HCT116 (cell line): ENCODE results near the gene MEDAG. TPM values are rescaled to one million over a fixed set of nuclear protein-coding genes. Genes with fewer than 3 reads are reported as not detected.

Source experiments
- ATAC-seq: fragments of 200-7000 bp; cut with Tn5 transposase; 2 replicates; pipeline ENCODE4 v1.9.1; 2020; ENCODE audit warnings: mild to moderate bottlenecking, moderate library complexity
- BruUV-seq: library from RNA; stranded (reverse); fragments of 400-500 nt; replicated peaks from 2 replicates; lab custom pipeline; 2021; lab: Mats Ljungman, UMichigan
- CTCF ChIA-PET: fragments of 300-600 bp; sonication (Branson Sonifier 250); formaldehyde crosslinking; loops from one replicate; lab custom pipeline; 2021; ENCODE audit warnings: antibody characterized with exemption; lab: Charles Lee
- POLR2A ChIA-PET: fragments of 300-600, 350-600 bp; sonication (Branson Sonifier 250); formaldehyde crosslinking; loops from one replicate; lab custom pipeline; 2021; ENCODE audit warnings: antibody characterized with exemption; lab: Charles Lee
- RAD21 ChIA-PET, 2 experiments: fragments of 300-600 bp; sonication (Branson Sonifier 250); formaldehyde crosslinking; loops; one replicate each; lab custom pipeline; 2023; ENCODE audit warnings: low total read pairs in 2 of 2; ENCODE audit not compliant: uncharacterized antibody in 2 of 2, unreplicated experiment in 2 of 2, low non-redundant PET in 1 of 2; lab: Charles Lee
- DNase-seq: peaks from one replicate; pipeline ENCODE4 v3.0.0-alpha.2; 2010; ENCODE audit warnings: low read depth, low spot score
- H2AFZ ChIP-seq: fragments of 200-600 bp; shearing (Covaris generic), sonication (generic); 2 replicates; pipeline ENCODE4 v1.6.1; 2017; ENCODE audit warnings: low read depth, mixed run types, mixed read lengths, antibody characterized with exemption, low read length; ENCODE audit not compliant: poor library complexity, severe bottlenecking
- H3K27ac ChIP-seq: 2 replicates; pipeline ENCODE4 v1.5.1; 2012; ENCODE audit warnings: low read depth, low read length
- H3K27me3 ChIP-seq: fragments of 200-600 bp; sonication (generic); 2 replicates; pipeline ENCODE4 v1.6.1; 2016; ENCODE audit warnings: mixed run types, low read length, mixed read lengths; ENCODE audit not compliant: insufficient read depth
- H3K36me3 ChIP-seq, 2 experiments: fragments of 200-500 bp in 1 of 2; fragments of 200-600 bp in 1 of 2; sonication (Bioruptor generic) in 1 of 2; sonication (generic) in 1 of 2; 2 replicates each; pipeline versions ENCODE4 v1.5.1 to v1.6.1; 2014 to 2016; ENCODE audit warnings: low read length in 2 of 2, inconsistent platforms in 1 of 2, mixed read lengths in 1 of 2, mixed run types in 1 of 2; ENCODE audit not compliant: insufficient read depth in 2 of 2, control insufficient read depth in 1 of 2
- H3K4me1 ChIP-seq, 2 experiments: fragments of 200-600 bp in 1 of 2; sonication (generic) in 1 of 2; 2 replicates each; pipeline versions ENCODE4 v1.5.1 to v1.6.1; 2012 to 2017; ENCODE audit warnings: low read length in 2 of 2, inconsistent platforms in 1 of 2, mild to moderate bottlenecking in 1 of 2, mixed read lengths in 1 of 2, mixed run types in 1 of 2, moderate library complexity in 1 of 2; ENCODE audit not compliant: insufficient read depth in 2 of 2, control insufficient read depth in 1 of 2
- H3K4me2 ChIP-seq: fragments of 200-600 bp; sonication (generic); 2 replicates; pipeline ENCODE4 v1.6.1; 2017; ENCODE audit warnings: mixed run types, low read length, mixed read lengths
- H3K4me3 ChIP-seq, 2 experiments: fragments of 200-600 bp in 1 of 2; sonication (generic) in 1 of 2; replicated peaks in 1 of 2; 2 replicates each; pipeline ENCODE4 v1.5.1; 2011 to 2016; ENCODE audit warnings: low read length in 2 of 2, control low read depth in 1 of 2, low read depth in 1 of 2, mild to moderate bottlenecking in 1 of 2, mixed read lengths in 1 of 2, mixed run types in 1 of 2
- H3K79me2 ChIP-seq: fragments of 200-600 bp; sonication (generic); 2 replicates; pipeline ENCODE4 v1.6.1; 2017; ENCODE audit warnings: mild to moderate bottlenecking, mixed run types, low read length, moderate library complexity, mixed read lengths; ENCODE audit not compliant: insufficient read depth
- H3K9ac ChIP-seq: fragments of 200-600 bp; sonication (generic); 2 replicates; pipeline ENCODE4 v1.6.1; 2016; ENCODE audit warnings: low read length, mixed read lengths
- H3K9me2 ChIP-seq: fragments of 200-600 bp; sonication (generic), shearing (Covaris generic); 2 replicates; pipeline ENCODE4 v1.6.1; 2017; ENCODE audit warnings: mixed run types, mild to moderate bottlenecking, moderate library complexity; ENCODE audit not compliant: insufficient read depth
- H3K9me3 ChIP-seq, 2 experiments: fragments of 200-500 bp in 1 of 2; fragments of 200-600 bp in 1 of 2; sonication (Bioruptor generic) in 1 of 2; sonication (generic) in 1 of 2; 2 replicates each; pipeline ENCODE4 v1.6.1; 2014 to 2017; ENCODE audit warnings: low read length in 2 of 2, mixed read lengths in 2 of 2, inconsistent platforms in 1 of 2, low read depth in 1 of 2, mild to moderate bottlenecking in 1 of 2, mixed run types in 1 of 2, moderate library complexity in 1 of 2; ENCODE audit not compliant: control insufficient read depth in 1 of 2, insufficient read depth in 1 of 2
- H4K20me1 ChIP-seq: fragments of 200-600 bp; sonication (generic), shearing (Covaris generic); 2 replicates; pipeline ENCODE4 v1.6.1; 2017; ENCODE audit warnings: mixed run types, mild to moderate bottlenecking, moderate library complexity; ENCODE audit not compliant: insufficient read depth
- CBX3 ChIP-seq: IDR thresholded peaks from 2 replicates; pipeline ENCODE4 v1.6.1; 2012; ENCODE audit warnings: low read depth
- EZH2 ChIP-seq: fragments of 200-600 bp; sonication (generic); IDR thresholded peaks from 2 replicates; pipeline ENCODE4 v1.6.1; 2017; ENCODE audit warnings: antibody characterized with exemption, mixed run types
- JUND ChIP-seq: IDR thresholded peaks from 2 replicates; pipeline ENCODE4 v1.6.1; 2012
- RAD21 ChIP-seq: IDR thresholded peaks from 2 replicates; pipeline ENCODE4 v1.6.1; 2012; ENCODE audit warnings: low read depth, mild to moderate bottlenecking
- SIN3A ChIP-seq: IDR thresholded peaks from 2 replicates; pipeline ENCODE4 v1.6.1; 2012; ENCODE audit warnings: low read depth
- SRF ChIP-seq: IDR thresholded peaks from 2 replicates; pipeline ENCODE4 v1.6.1; 2012; ENCODE audit warnings: low read depth
- TCF7L2 ChIP-seq: IDR thresholded peaks from 2 replicates; pipeline ENCODE4 v1.7.0; 2011; ENCODE audit warnings: borderline replicate concordance, inconsistent platforms; ENCODE audit not compliant: insufficient read depth, insufficient read length; ENCODE audit errors: extremely low read depth
- YY1 ChIP-seq: IDR thresholded peaks from 2 replicates; pipeline ENCODE4 v1.6.1; 2011; ENCODE audit warnings: low read length, low read depth, moderate library complexity, mild to moderate bottlenecking; ENCODE audit not compliant: insufficient replicate concordance; ENCODE audit errors: extremely low read depth
- ZNF274 ChIP-seq: fragments of 200-500 bp; sonication (Bioruptor generic); IDR thresholded peaks from 2 replicates; pipeline ENCODE4 v1.6.1; 2014; ENCODE audit warnings: mild to moderate bottlenecking, low read depth, low read length, inconsistent platforms
- intact Hi-C: fragments of 100-400 bp; cut with micrococcal nuclease; formaldehyde crosslinking; loops from 2 replicates; pipeline ENCODE4 v1.10.0; 2022
- total RNA-seq: library from RNA; stranded (reverse); gene quantifications from one replicate; pipeline ENCODE4 v1.2.1, GENCODE V29; 2021; ENCODE audit not compliant: unreplicated experiment
- TF ChIP-seq, protein P1 (sequence below), 3 experiments: fragments of 200-600 bp in 1 of 3; sonication (generic) in 1 of 3; IDR thresholded peaks in 2 of 3; conservative IDR thresholded peaks in 1 of 3; 2 replicates each; pipeline ENCODE4 v1.5.1; 2012 to 2017; ENCODE audit warnings: low read depth in 2 of 3, low read length in 2 of 3, antibody characterized with exemption in 1 of 3, borderline replicate concordance in 1 of 3, control low read depth in 1 of 3, mild to moderate bottlenecking in 1 of 3, mixed read lengths in 1 of 3, mixed run types in 1 of 3, moderate library complexity in 1 of 3; ENCODE audit not compliant: insufficient read depth in 1 of 3

The MEDAG gene
- total RNA-seq, 1 experiment from 2014 or later, result not detected

DNA sequence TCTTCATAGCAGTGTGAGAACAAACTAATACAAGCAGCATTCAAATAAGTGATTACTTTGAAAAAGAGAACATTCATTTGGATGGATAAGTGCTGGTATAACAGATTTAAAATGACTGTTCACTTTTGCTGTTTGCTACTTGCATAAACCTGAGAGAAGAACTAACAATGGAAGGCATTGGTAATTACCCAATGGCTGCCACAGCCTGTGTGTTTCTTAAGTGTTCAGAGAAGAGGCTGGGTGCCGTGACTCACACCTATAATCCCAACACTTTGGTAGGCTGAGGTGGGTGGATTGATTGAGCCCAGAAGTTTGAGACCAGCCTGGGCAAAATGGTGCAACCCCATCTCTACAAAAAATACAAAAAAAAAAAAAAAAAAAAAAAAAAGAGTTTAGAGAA, 21.5 kb downstream of the MEDAG start:
- Histone ChIP-seq H3K79me2 (no peaks in the 10 kb centered on the region), H3K27ac (no peak overlapping the region), H3K9me2 (no peaks in the 10 kb centered on the region), H2AFZ (no peak overlapping the region), H3K9me3 (no peaks in the 10 kb centered on the region), H3K4me1 (no peaks in the 10 kb centered on the region), H4K20me1 (no peaks in the 10 kb centered on the region), H3K9ac (no peak overlapping the region), H3K36me3 (no peaks in the 10 kb centered on the region), H3K4me3 (no peak overlapping the region), H3K27me3 (no peaks in the 10 kb centered on the region), H3K4me2 (no peak overlapping the region)
- intact Hi-C loops, result loop anchor here (10.0 kb wide), 1 partner anchor 57 kb away; no protein-coding TSS in a partner anchor
- ChIA-PET CTCF (no interaction called here), POLR2A (no interaction called here), RAD21 (no interaction called here)
- no TSS peak for BruUV-seq
- TF ChIP-seq JUND, result no peak
- TF ChIP-seq, protein P1, sequence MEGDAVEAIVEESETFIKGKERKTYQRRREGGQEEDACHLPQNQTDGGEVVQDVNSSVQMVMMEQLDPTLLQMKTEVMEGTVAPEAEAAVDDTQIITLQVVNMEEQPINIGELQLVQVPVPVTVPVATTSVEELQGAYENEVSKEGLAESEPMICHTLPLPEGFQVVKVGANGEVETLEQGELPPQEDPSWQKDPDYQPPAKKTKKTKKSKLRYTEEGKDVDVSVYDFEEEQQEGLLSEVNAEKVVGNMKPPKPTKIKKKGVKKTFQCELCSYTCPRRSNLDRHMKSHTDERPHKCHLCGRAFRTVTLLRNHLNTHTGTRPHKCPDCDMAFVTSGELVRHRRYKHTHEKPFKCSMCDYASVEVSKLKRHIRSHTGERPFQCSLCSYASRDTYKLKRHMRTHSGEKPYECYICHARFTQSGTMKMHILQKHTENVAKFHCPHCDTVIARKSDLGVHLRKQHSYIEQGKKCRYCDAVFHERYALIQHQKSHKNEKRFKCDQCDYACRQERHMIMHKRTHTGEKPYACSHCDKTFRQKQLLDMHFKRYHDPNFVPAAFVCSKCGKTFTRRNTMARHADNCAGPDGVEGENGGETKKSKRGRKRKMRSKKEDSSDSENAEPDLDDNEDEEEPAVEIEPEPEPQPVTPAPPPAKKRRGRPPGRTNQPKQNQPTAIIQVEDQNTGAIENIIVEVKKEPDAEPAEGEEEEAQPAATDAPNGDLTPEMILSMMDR (IDR thresholded peaks at IDR 0.05 in 2 of 3, conservative IDR thresholded peaks at IDR 0.05 in 1 of 3; ENCODE audit: borderline replicate concordance in 1 of 3, insufficient read depth in 1 of 3, low read depth in 2 of 3, low read length in 2 of 3), result no peak
- TF ChIP-seq CBX3, result no peak
- TF ChIP-seq EZH2, result no peak
- TF ChIP-seq RAD21, result no peak
- TF ChIP-seq TCF7L2, result no peak
- DNase-seq (no peak), ATAC-seq (no peak)

DNA sequence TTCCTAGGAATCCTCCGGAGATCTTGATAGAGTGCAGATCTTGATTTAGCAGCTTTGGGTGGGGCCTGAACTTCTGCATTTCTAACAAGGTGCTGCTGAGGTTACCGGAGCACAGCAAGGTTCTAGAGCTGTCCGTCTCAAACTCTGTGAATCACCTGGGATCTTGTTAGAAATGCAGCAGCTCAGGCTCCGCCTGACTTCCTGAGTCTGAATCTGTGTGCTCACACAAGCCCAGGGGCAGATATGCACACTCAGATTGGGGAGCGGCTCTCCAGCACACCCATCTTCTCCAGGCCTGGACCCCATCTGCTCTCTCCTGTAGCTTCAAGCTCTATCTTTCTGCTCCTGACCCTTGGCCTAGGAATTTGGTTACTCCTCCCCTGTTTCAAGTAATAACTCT, 22.9 kb downstream of the MEDAG start:
- BruUV-seq, result no TSS peak
- RAD21 ChIA-PET, result no interaction called here
- TF ChIP-seq ZNF274 (no peak), RAD21 (no peak), SRF (no peak), YY1 (no peak), SIN3A (no peak)
- Histone ChIP-seq H3K27me3 (no peaks in the 10 kb centered on the region), H3K4me3 (no peak overlapping the region), H4K20me1 (no peaks in the 10 kb centered on the region), H3K27ac (no peak overlapping the region), H3K36me3 (no peaks in the 10 kb centered on the region), H3K9me2 (no peaks in the 10 kb centered on the region), H3K9ac (no peak overlapping the region), H2AFZ (no peak overlapping the region), H3K79me2 (no peaks in the 10 kb centered on the region), H3K9me3 (no peaks in the 10 kb centered on the region), H3K4me2 (no peak overlapping the region), H3K4me1 (no peaks in the 10 kb centered on the region)
- intact Hi-C loops, result loop anchor here (10.0 kb wide), 1 partner anchor 56 kb away; no protein-coding TSS in a partner anchor
- POLR2A ChIA-PET, result no interaction called here
- DNase-seq, result no peak
- no peak for ATAC-seq
- CTCF ChIA-PET, result no interaction called here
